HFF-Myc (cell line): ENCODE data around the gene DND1.
A peak's percentile ranks its signal among the peaks of the same experiment; 100 is the strongest.
"Not testable (repeated sequence)": the region's sequence is repeated elsewhere in the genome, so short reads cannot be mapped to it uniquely, and the experiment has no call there.

ENCODE experiments used
- DNase-seq: peaks from one replicate; pipeline ENCODE4 v3.0.0-alpha.2; 2011; ENCODE audit warnings: low read depth; ENCODE audit errors: extremely low read depth
- H3K4me3 ChIP-seq: replicated peaks from 2 replicates; pipeline ENCODE4 v1.5.1; 2011; ENCODE audit warnings: low read depth, mild to moderate bottlenecking, control low read depth, low read length
- CTCF ChIP-seq: IDR thresholded peaks from 2 replicates; pipeline ENCODE4 v1.5.1; 2012; ENCODE audit warnings: mild to moderate bottlenecking, low read depth, low read length, control low read depth; ENCODE audit errors: missing control alignments

The DND1 gene

GRCh38 chr5:140671472-140672125, 1.8 kb downstream of the DND1 start:
- no peak overlapping the region for H3K4me3 ChIP-seq
- DNase-seq = no peak
- TF ChIP-seq CTCF = no peak

- not testable (repeated sequence) for DNase-seq, H3K4me3 ChIP-seq
Observed at GRCh38 chr5:140671035-140671434, 2.3 kb downstream of the DND1 start.

- DNase-seq = peak; percentile 70
- peak within 1 kb of the TSS; percentile 97 for H3K4me3 ChIP-seq
- TF ChIP-seq CTCF = no peak
Observed at GRCh38 chr5:140664359-140665119, 8.8 kb downstream of the DND1 start, which contains the start of gene WDR55. Gene WDR55, plus strand, starts transcription at chr5:140664904. Its CDS starts 9 bp downstream, at chr5:140664913.

- H3K4me3 ChIP-seq = peak overlapping the region; percentile 97
- no peak for DNase-seq
- TF ChIP-seq CTCF = no peak
Observed at GRCh38 chr5:140664030-140664358, 9.4 kb downstream of the DND1 start.

- not testable (repeated sequence) for H3K4me3 ChIP-seq, DNase-seq
Observed at GRCh38 chr5:140660371-140660770, 13.0 kb downstream of the DND1 start.

GRCh38 chr5:140658870-140659269, 14.5 kb downstream of the DND1 start:
- no peak overlapping the region for H3K4me3 ChIP-seq
- DNase-seq = no peak
- TF ChIP-seq CTCF = no peak

- no peak for DNase-seq
- no peak for TF ChIP-seq CTCF
- peak overlapping the region; percentile 91 for H3K4me3 ChIP-seq
Observed at GRCh38 chr5:140647042-140647419, 26.3 kb downstream of the DND1 start.

GRCh38 chr5:140642718-140643117, 30.7 kb downstream of the DND1 start:
- no peak overlapping the region for H3K4me3 ChIP-seq
- no peak for DNase-seq
- no peak for TF ChIP-seq CTCF
